RWPE1 (cell line): ENCODE data around the gene AARS2.

Experiments
- CTCF ChIA-PET: fragments of 350-600 bp; sonication (Branson Sonifier 250); formaldehyde crosslinking; extraction: SDS; loops from one replicate; lab custom pipeline; 2021; lab: Yijun Ruan, JAX
- POLR2A ChIA-PET: fragments of 400-600 bp; formaldehyde crosslinking; extraction: SDS; loops from one replicate; lab custom pipeline; 2020; ENCODE audit warnings: antibody characterized with exemption; ENCODE audit not compliant: low non-redundant PET; lab: Yijun Ruan, JAX
- DNase-seq: peaks from one replicate; pipeline ENCODE4 v3.0.0; 2012; ENCODE audit warnings: low spot score
- H3K27ac ChIP-seq: fragments of 450-650 bp; 2 replicates; pipeline ENCODE4 v1.5.1; 2017
- CTCF ChIP-seq: fragments of 450-650 bp; conservative IDR thresholded peaks from 2 replicates; pipeline ENCODE4 v1.5.1; 2017; ENCODE audit warnings: low read depth, mild to moderate bottlenecking

Gene AARS2

GRCh38 chr6:44270526-44271405 is 42.4 kb downstream of the AARS2 start:
- H3K27ac ChIP-seq = no peak overlapping the region
- ChIA-PET CTCF (interaction anchor here (0.5 to 2.3 kb wide), 5 partner anchors 23 to 190 kb away, joined by 3 to 7 read pairs (median 5); partner anchors contain the start of gene AARS2), POLR2A (no interaction called here)
- TF ChIP-seq CTCF = no peak
- DNase-seq = no peak

GRCh38 chr6:44269921-44270525 is 43.1 kb downstream of the AARS2 start, which contains the start of gene TMEM151B:
Gene TMEM151B (plus strand): TSS chr6:44270450. CDS start chr6:44270743, 293 bp downstream.
- TF ChIP-seq CTCF = no peak
- CTCF ChIA-PET = interaction anchor here (0.7 to 2.3 kb wide), 4 partner anchors 22 to 70 kb away, joined by 3 to 7 read pairs (median 5); partner anchors contain the start of gene AARS2
- POLR2A ChIA-PET = no interaction called here
- no peak for DNase-seq
- H3K27ac ChIP-seq = no peak within 1 kb of the TSS

- POLR2A ChIA-PET = interaction anchor here (0.6 kb wide), 1 partner anchor 361 kb away, joined by 3 read pairs; no protein-coding TSS in a partner anchor
- H3K27ac ChIP-seq = no peak overlapping the region
- CTCF ChIA-PET = interaction anchor here (1.3 to 3.8 kb wide), 4 partner anchors 9 to 69 kb away, joined by 3 to 48 read pairs (median 6); partner anchors contain the start of gene AARS2
- TF ChIP-seq CTCF = no peak
- DNase-seq = no peak
Observed at GRCh38 chr6:44269178-44269920, 43.8 kb downstream of the AARS2 start.

GRCh38 chr6:44268095-44268628 is 45.0 kb downstream of the AARS2 start:
- no peak overlapping the region for H3K27ac ChIP-seq
- CTCF ChIA-PET = interaction anchor here (0.5 to 3.8 kb wide), 17 partner anchors 8 to 187 kb away, joined by 3 to 48 read pairs (median 4); partner anchors contain the start of genes AARS2 and SPATS1
- DNase-seq = peak; percentile 61
- POLR2A ChIA-PET = no interaction called here
- TF ChIP-seq CTCF = peak; percentile 93

- H3K27ac ChIP-seq = no peak overlapping the region
- POLR2A ChIA-PET = interaction anchor here (0.6 kb wide), 1 partner anchor 134 kb away, joined by 3 read pairs; no protein-coding TSS in a partner anchor
- DNase-seq = no peak
- TF ChIP-seq CTCF = no peak
- CTCF ChIA-PET = interaction anchor here (0.6 to 3.8 kb wide), 7 partner anchors 9 to 117 kb away, joined by 3 to 48 read pairs (median 3); partner anchors contain the start of gene SLC35B2
Observed at GRCh38 chr6:44267252-44267651, 45.9 kb downstream of the AARS2 start.
